ENCODE results near the gene U2AF2.

GRCh38 chr19:55670280-55671053 is 15.6 kb downstream of the U2AF2 start:
- TF ChIP-seq, protein P1, sequence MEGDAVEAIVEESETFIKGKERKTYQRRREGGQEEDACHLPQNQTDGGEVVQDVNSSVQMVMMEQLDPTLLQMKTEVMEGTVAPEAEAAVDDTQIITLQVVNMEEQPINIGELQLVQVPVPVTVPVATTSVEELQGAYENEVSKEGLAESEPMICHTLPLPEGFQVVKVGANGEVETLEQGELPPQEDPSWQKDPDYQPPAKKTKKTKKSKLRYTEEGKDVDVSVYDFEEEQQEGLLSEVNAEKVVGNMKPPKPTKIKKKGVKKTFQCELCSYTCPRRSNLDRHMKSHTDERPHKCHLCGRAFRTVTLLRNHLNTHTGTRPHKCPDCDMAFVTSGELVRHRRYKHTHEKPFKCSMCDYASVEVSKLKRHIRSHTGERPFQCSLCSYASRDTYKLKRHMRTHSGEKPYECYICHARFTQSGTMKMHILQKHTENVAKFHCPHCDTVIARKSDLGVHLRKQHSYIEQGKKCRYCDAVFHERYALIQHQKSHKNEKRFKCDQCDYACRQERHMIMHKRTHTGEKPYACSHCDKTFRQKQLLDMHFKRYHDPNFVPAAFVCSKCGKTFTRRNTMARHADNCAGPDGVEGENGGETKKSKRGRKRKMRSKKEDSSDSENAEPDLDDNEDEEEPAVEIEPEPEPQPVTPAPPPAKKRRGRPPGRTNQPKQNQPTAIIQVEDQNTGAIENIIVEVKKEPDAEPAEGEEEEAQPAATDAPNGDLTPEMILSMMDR (IDR thresholded peaks at IDR 0.05; ENCODE audit: low read depth, low read length), result no peak
- TF ChIP-seq EZH2phosphoT487 (IDR thresholded peaks at IDR 0.05; ENCODE audit: low read depth), result no peak

Measured in OCI-LY3 (cell line).